Measurements from ENCODE around the gene ALPK1.
"Not testable (repeated sequence)": the region's sequence is repeated elsewhere in the genome, so short reads cannot be mapped to it uniquely, and the experiment has no call there.

The ALPK1 gene

GRCh38 chr4:112379306-112379705 is 82.1 kb downstream of the ALPK1 start:
- DNase-seq (ENCODE audit: low read depth), result no peak

- DNase-seq (ENCODE audit: low read depth), result no peak
These were observed 85.0 kb downstream of the ALPK1 start for GRCh38 chr4:112381996-112382692.

- no peak for DNase-seq (ENCODE audit: low read depth)
These were observed 88.9 kb downstream of the ALPK1 start for GRCh38 chr4:112386071-112386470.

GRCh38 chr4:112402098-112402497 is 104.9 kb downstream of the ALPK1 start:
- no peak for DNase-seq (ENCODE audit: low read depth)

- no peak for DNase-seq (ENCODE audit: low read depth)
These were observed 106.2 kb downstream of the ALPK1 start for GRCh38 chr4:112403101-112403945.

GRCh38 chr4:112410364-112410763 is 113.2 kb downstream of the ALPK1 start:
- DNase-seq (ENCODE audit: low read depth), result no peak

GRCh38 chr4:112410804-112411203 is 113.6 kb downstream of the ALPK1 start:
- no peak for DNase-seq (ENCODE audit: low read depth)

- no peak for DNase-seq (ENCODE audit: low read depth)
These were observed 114.8 kb downstream of the ALPK1 start for GRCh38 chr4:112411781-112412550.

GRCh38 chr4:112416464-112416863 is 119.3 kb downstream of the ALPK1 start:
- no peak for DNase-seq (ENCODE audit: low read depth)

GRCh38 chr4:112418092-112418491 is 120.9 kb downstream of the ALPK1 start:
- no peak for DNase-seq (ENCODE audit: low read depth)

GRCh38 chr4:112421911-112422310 is 124.7 kb downstream of the ALPK1 start:
- DNase-seq (ENCODE audit: low read depth), result no peak

GRCh38 chr4:112422644-112423043 is 125.5 kb downstream of the ALPK1 start:
- DNase-seq (ENCODE audit: low read depth), result no peak

- no peak for DNase-seq (ENCODE audit: low read depth)
These were observed 126.4 kb downstream of the ALPK1 start for GRCh38 chr4:112423591-112423990.

GRCh38 chr4:112425823-112426222 is 128.7 kb downstream of the ALPK1 start:
- DNase-seq (ENCODE audit: low read depth), result no peak

GRCh38 chr4:112426416-112426815 is 129.2 kb downstream of the ALPK1 start:
- DNase-seq (ENCODE audit: low read depth), result no peak

GRCh38 chr4:112431158-112431557 is 134.0 kb downstream of the ALPK1 start:
- DNase-seq (ENCODE audit: low read depth), result no peak

- DNase-seq (ENCODE audit: low read depth), result no peak
These were observed 139.8 kb downstream of the ALPK1 start for GRCh38 chr4:112436987-112437386.

GRCh38 chr4:112442226-112442625 is 145.1 kb downstream of the ALPK1 start:
- not testable (repeated sequence) for DNase-seq (ENCODE audit: low read depth)

GRCh38 chr4:112448306-112449132 is 151.3 kb downstream of the ALPK1 start:
- no peak for DNase-seq (ENCODE audit: low read depth)

GRCh38 chr4:112449708-112450107 is 152.5 kb downstream of the ALPK1 start:
- DNase-seq (ENCODE audit: low read depth), result no peak

- DNase-seq (ENCODE audit: low read depth), result no peak
These were observed 153.9 kb downstream of the ALPK1 start for GRCh38 chr4:112451104-112451503.

- DNase-seq (ENCODE audit: low read depth), result no peak
These were observed 154.7 kb downstream of the ALPK1 start for GRCh38 chr4:112451831-112452230.

Measured in stimulated activated CD8-positive, alpha-beta memory T cell treated with anti-CD3 and anti-CD28 coated beads, Interleukin-15, amount 100 ng/mL, for 24 hours (primary cell).